Sigmoid colon (tissue), 7 donors: ENCODE measurements around the gene SMYD3. TPM values are rescaled to one million over a fixed set of nuclear protein-coding genes. Genes with fewer than 3 reads are reported as not detected.

Experiments
- DNase-seq: peaks from one replicate; pipeline ENCODE4 v3.0.0-alpha.2; 2019
- H3K27ac ChIP-seq, 4 donors: fragments of 200-600 bp; sonication (generic); one replicate each; pipeline ENCODE4 v1.5.1; 2016 to 2019; ENCODE audit warnings: mild to moderate bottlenecking in 1 of 4
- H3K27me3 ChIP-seq, 3 donors: fragments of 200-600 bp; sonication (generic); one replicate each; pipeline ENCODE4 v1.5.1; 2019; ENCODE audit warnings: mild to moderate bottlenecking in 1 of 3
- H3K36me3 ChIP-seq, 4 donors: fragments of 200-600 bp; sonication (generic); one replicate each; pipeline ENCODE4 v1.5.1; 2016 to 2019
- H3K4me1 ChIP-seq, 4 donors: fragments of 200-600 bp; sonication (generic); one replicate each; pipeline ENCODE4 v1.5.1; 2017 to 2019
- H3K4me3 ChIP-seq, 4 donors: fragments of 200-600 bp; sonication (generic); one replicate each; pipeline ENCODE4 v1.5.1; 2017 to 2019; ENCODE audit warnings: mild to moderate bottlenecking in 2 of 4, moderate library complexity in 1 of 4
- H3K9me3 ChIP-seq, 4 donors: fragments of 200-600 bp in 3 of 4; sonication (generic) in 3 of 4; one replicate each; pipeline versions ENCODE4 v1.5.1 to v1.6.1; 2013 to 2019
- CTCF ChIP-seq, 4 experiments: fragments of 450-650 bp in 3 of 4; fragments of 200-600 bp in 1 of 4; IDR thresholded peaks; one replicate each; pipeline ENCODE4 v1.5.1; 2016 to 2019; ENCODE audit warnings: antibody characterized with exemption in 4 of 4, mild to moderate bottlenecking in 3 of 4, moderate library complexity in 2 of 4
- EP300 ChIP-seq, 4 donors: sonication (generic); formaldehyde crosslinking; IDR thresholded peaks; one replicate each; pipeline ENCODE4 v1.6.1; 2017; ENCODE audit warnings: antibody characterized with exemption in 4 of 4
- POLR2A ChIP-seq, 2 donors: fragments of 450-650 bp; IDR thresholded peaks; one replicate each; pipeline ENCODE4 v1.6.1; 2016; ENCODE audit warnings: antibody characterized with exemption in 2 of 2, mild to moderate bottlenecking in 2 of 2, moderate library complexity in 2 of 2
- POLR2AphosphoS5 ChIP-seq, 4 donors: sonication (generic); formaldehyde crosslinking; IDR thresholded peaks; one replicate each; pipeline ENCODE4 v1.6.1; 2017; ENCODE audit warnings: antibody characterized with exemption in 4 of 4
- WGBS, 2 donors: extraction: QIAGEN DNeasy Blood & Tissue Kit; methylation state at CpG; one replicate each; pipeline ENCODE4 v1.1.7; 2013; 5-methylcytosine and 5-hydroxymethylcytosine counted together
- intact Hi-C: fragments of 100-400 bp; cut with DNase I; formaldehyde crosslinking; loops from one replicate; pipeline ENCODE4 v1.15.1; 2023
- polyA plus RNA-seq, 3 donors: library from polyadenylated mRNA; stranded (reverse); fragments of 200-250 nt; gene quantifications; one replicate each; pipeline ENCODE4 v1.2.3, GENCODE V29; 2013
- total RNA-seq, 4 donors: library from RNA; depleted of rRNA; stranded (reverse); fragments of >200 nt; gene quantifications; one replicate each; pipeline ENCODE4 v1.1.0, GENCODE V29; 2016
- donor health status: healthy with polysubstance abuse.
- donor health status: Bipolar disorder and iron deficiency.
- donor health status: healthy.

The SMYD3 gene
- total and polyA plus RNA-seq, 7 donors: 8.7 to 23.8 (median 17.1) TPM

- Histone ChIP-seq H3K4me1 (no peaks in the 10 kb centered on the region), H3K27ac (no peak overlapping the region), H3K9me3 (no peaks in the 10 kb centered on the region), H3K36me3 (no peaks in the 10 kb centered on the region), H3K4me3 (no peak overlapping the region), H3K27me3 (no peaks in the 10 kb centered on the region)
- TF ChIP-seq CTCF (IDR thresholded peaks at IDR 0.05): no peak
- intact Hi-C loops: no loop called here
- no peak for DNase-seq
- 93 to 95% methylated on average over 13 of the region's 13 CpGs for WGBS, 2 donors
Measured at GRCh38 chr1:246081856-246082668, 425.0 kb downstream of the SMYD3 start.

- Histone ChIP-seq H3K9me3 (no peaks in the 10 kb centered on the region), H3K4me3 (no peak overlapping the region), H3K27ac (no peak overlapping the region), H3K4me1 (no peaks in the 10 kb centered on the region), H3K27me3 (no peaks in the 10 kb centered on the region), H3K36me3 (no peaks in the 10 kb centered on the region)
- no peak for TF ChIP-seq EP300 (IDR thresholded peaks at IDR 0.05)
- TF ChIP-seq CTCF (IDR thresholded peaks at IDR 0.05): no peak
- no peak for TF ChIP-seq POLR2A (IDR thresholded peaks at IDR 0.05)
- TF ChIP-seq POLR2AphosphoS5 (IDR thresholded peaks at IDR 0.05): no peak
- DNase-seq: no peak
- WGBS, 2 donors: 77 to 85% methylated on average over 4 of the region's 4 CpGs
- intact Hi-C loops: no loop called here
Measured at GRCh38 chr1:246081138-246081702, 425.9 kb downstream of the SMYD3 start.

GRCh38 chr1:246080031-246080430, 427.0 kb downstream of the SMYD3 start:
- Histone ChIP-seq H3K9me3 (no peaks in the 10 kb centered on the region), H3K27ac (no peak overlapping the region), H3K27me3 (no peaks in the 10 kb centered on the region), H3K4me1 (no peaks in the 10 kb centered on the region), H3K36me3 (no peaks in the 10 kb centered on the region), H3K4me3 (no peak overlapping the region)
- WGBS, 2 donors: 94 to 95% methylated on average over 9 of the region's 9 CpGs
- TF ChIP-seq EP300 (IDR thresholded peaks at IDR 0.05) (no peak), POLR2A (IDR thresholded peaks at IDR 0.05) (no peak), POLR2AphosphoS5 (IDR thresholded peaks at IDR 0.05) (no peak), CTCF (IDR thresholded peaks at IDR 0.05) (no peak)
- intact Hi-C loops: no loop called here
- DNase-seq: no peak

GRCh38 chr1:246078888-246079252, 428.2 kb downstream of the SMYD3 start:
- no peaks in the 10 kb centered on the region for H3K4me1 ChIP-seq
- intact Hi-C loops: no loop called here
- DNase-seq: no peak
- 95 to 98% methylated on average over 1 of the region's 1 CpG for WGBS, 2 donors
- no peaks in the 10 kb centered on the region for H3K9me3 ChIP-seq
- H3K27ac ChIP-seq: no peak overlapping the region
- no peaks in the 10 kb centered on the region for H3K36me3 ChIP-seq
- H3K27me3 ChIP-seq: no peaks in the 10 kb centered on the region
- no peak overlapping the region for H3K4me3 ChIP-seq
- no peak for TF ChIP-seq EP300 (IDR thresholded peaks at IDR 0.05)
- TF ChIP-seq CTCF (IDR thresholded peaks at IDR 0.05): no peak
- TF ChIP-seq POLR2A (IDR thresholded peaks at IDR 0.05): no peak
- no peak for TF ChIP-seq POLR2AphosphoS5 (IDR thresholded peaks at IDR 0.05)
